Liver (tissue), 9 donors: ENCODE results near the gene MSI2. TPM values are rescaled to one million over a fixed set of nuclear protein-coding genes. Genes with fewer than 3 reads are reported as not detected.

Experiments used
- DNase-seq: peaks from one replicate; pipeline ENCODE4 v3.0.0-alpha.2; 2017; ENCODE audit warnings: low spot score
- H3K27ac ChIP-seq, 2 donors: one replicate each; pipeline ENCODE4 v1.7.0; 2013; ENCODE audit warnings: inconsistent platforms in 2 of 2, low read length in 2 of 2, control low read depth in 1 of 2, low read depth in 1 of 2, mild to moderate bottlenecking in 1 of 2
- H3K27me3 ChIP-seq, 4 donors: one replicate each; pipeline versions ENCODE4 v1.6.1 to v1.7.0; 2013; ENCODE audit warnings: low read length in 3 of 4, inconsistent platforms in 1 of 4, mild to moderate bottlenecking in 1 of 4, moderate library complexity in 1 of 4; ENCODE audit not compliant: control insufficient read depth in 4 of 4, insufficient read depth in 4 of 4
- H3K36me3 ChIP-seq, 4 donors: one replicate each; pipeline versions ENCODE4 v1.6.1 to v1.7.0; 2013; ENCODE audit warnings: low read length in 3 of 4, mild to moderate bottlenecking in 3 of 4, low read depth in 1 of 4, moderate library complexity in 1 of 4; ENCODE audit not compliant: control insufficient read depth in 4 of 4, insufficient read depth in 3 of 4
- H3K4me1 ChIP-seq, 4 donors: one replicate each; pipeline versions ENCODE4 v1.6.1 to v1.7.0; 2013; ENCODE audit warnings: low read length in 3 of 4, mild to moderate bottlenecking in 3 of 4, moderate library complexity in 1 of 4; ENCODE audit not compliant: control insufficient read depth in 4 of 4, insufficient read depth in 4 of 4
- H3K4me3 ChIP-seq, 3 donors: one replicate each; pipeline versions ENCODE4 v1.6.1 to v1.7.0; 2013; ENCODE audit warnings: low read length in 3 of 3, control low read depth in 1 of 3, low read depth in 1 of 3, mild to moderate bottlenecking in 1 of 3
- H3K9ac ChIP-seq, 2 donors: one replicate each; pipeline ENCODE4 v1.7.0; 2013; ENCODE audit warnings: low read length in 2 of 2, mild to moderate bottlenecking in 2 of 2, moderate library complexity in 2 of 2, control low read depth in 1 of 2, low read depth in 1 of 2
- H3K9me3 ChIP-seq, 4 donors: one replicate each; pipeline versions ENCODE4 v1.6.1 to v1.7.0; 2013; ENCODE audit warnings: low read length in 3 of 4; ENCODE audit not compliant: control insufficient read depth in 4 of 4
- ATF3 ChIP-seq: IDR thresholded peaks from 2 replicates; pipeline ENCODE4 v1.6.1; 2016; ENCODE audit warnings: antibody characterized with exemption
- CTCF ChIP-seq: fragments of 150-350 bp; IDR thresholded peaks from 2 replicates; pipeline ENCODE4 v1.5.1; 2017; ENCODE audit warnings: improper control_type of control experiment, low read depth, low read length; ENCODE audit not compliant: missing input control
- EGR1 ChIP-seq, 2 donors: IDR thresholded peaks; 2 replicates each; pipeline ENCODE4 v1.6.1; 2016 to 2018; ENCODE audit warnings: antibody characterized with exemption in 2 of 2, low read depth in 2 of 2
- FOXA1 ChIP-seq: IDR thresholded peaks from 2 replicates; pipeline ENCODE4 v1.6.1; 2016; ENCODE audit warnings: antibody characterized with exemption
- HNF4G ChIP-seq: IDR thresholded peaks from 2 replicates; pipeline ENCODE4 v1.6.1; 2016; ENCODE audit warnings: antibody characterized with exemption
- JUND ChIP-seq, 2 donors: IDR thresholded peaks; 2 replicates each; pipeline ENCODE4 v1.6.1; 2016; ENCODE audit warnings: antibody characterized with exemption in 2 of 2
- NR2F2 ChIP-seq: IDR thresholded peaks from 2 replicates; pipeline ENCODE4 v1.6.1; 2016; ENCODE audit warnings: antibody characterized with exemption
- REST ChIP-seq: IDR thresholded peaks from 2 replicates; pipeline ENCODE4 v1.6.1; 2016; ENCODE audit warnings: antibody characterized with exemption, mild to moderate bottlenecking
- SP1 ChIP-seq: IDR thresholded peaks from 2 replicates; pipeline ENCODE4 v1.6.1; 2018; ENCODE audit warnings: antibody characterized with exemption, mild to moderate bottlenecking
- TAF1 ChIP-seq: conservative IDR thresholded peaks from 2 replicates; pipeline ENCODE4 v1.6.1; 2016; ENCODE audit warnings: antibody characterized with exemption, mild to moderate bottlenecking
- ZBTB33 ChIP-seq: IDR thresholded peaks from 2 replicates; pipeline ENCODE4 v1.6.1; 2016; ENCODE audit warnings: antibody characterized with exemption
- WGBS: extraction: QIAGEN DNeasy Blood & Tissue Kit; methylation state at CpG from one replicate; pipeline ENCODE4 v1.1.7; 2013; 5-methylcytosine and 5-hydroxymethylcytosine counted together
- polyA plus RNA-seq, 2 donors: library from polyadenylated mRNA; stranded (reverse) in 1 of 2; unstranded in 1 of 2; fragments of 200-250 nt in 1 of 2; fragments of >200 nt in 1 of 2; fragmentation: Nextera tagmentation in 1 of 2; extraction: Ambion mirVana in 1 of 2; gene quantifications; one replicate each; pipeline versions ENCODE4 v1.2.1 to v1.2.3, GENCODE V29; 2013 to 2015
- total RNA-seq, 2 donors: library from RNA; depleted of rRNA; stranded (reverse); fragments of >200 nt; gene quantifications; one replicate each; pipeline ENCODE4 v1.2.3, GENCODE V29; 2014
- TF ChIP-seq, protein P1 (sequence below): IDR thresholded peaks from 2 replicates; pipeline ENCODE4 v1.6.1; 2016; ENCODE audit warnings: antibody characterized with exemption
- donor health status: healthy.
- donor health status: healthy.
- donor health status: healthy.
- donor health status: healthy.
- donor health status: healthy.

The MSI2 gene
- total and polyA plus RNA-seq, 4 donors, result 5.7 to 15.6 (median 9.2) TPM

GRCh38 chr17:57699751-57700219, 443.5 kb downstream of the MSI2 start (continued):
- no peak for TF ChIP-seq CTCF

DNA sequence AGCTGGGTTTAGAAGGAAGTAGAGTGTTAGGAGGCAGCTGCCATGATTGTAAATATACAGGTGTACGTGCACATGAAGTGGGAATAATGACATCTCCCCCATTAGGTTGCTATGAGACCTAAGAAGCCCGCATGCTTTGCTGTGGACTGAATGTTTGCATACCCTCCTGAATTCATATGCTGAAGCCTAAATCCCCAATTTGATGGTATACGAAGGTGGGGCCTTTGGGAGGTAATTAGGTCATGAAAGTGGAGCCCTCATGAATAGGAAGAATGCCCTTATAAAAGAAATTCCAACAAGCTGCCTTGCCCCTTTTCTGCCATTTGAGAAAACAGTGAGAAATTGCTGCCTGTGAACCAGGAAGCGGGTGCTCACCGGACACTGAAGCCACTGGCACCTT, 444.8 kb downstream of the MSI2 start:
- Histone ChIP-seq H3K4me1 (no peaks in the 10 kb centered on the region), H3K9ac (no peak overlapping the region), H3K27me3 (no peaks in the 10 kb centered on the region), H3K9me3 (no peaks in the 10 kb centered on the region), H3K36me3 (no peaks in the 10 kb centered on the region), H3K4me3 (no peak overlapping the region), H3K27ac (no peak overlapping the region)
- WGBS, result 93% methylated on average over 5 of the region's 5 CpGs
- TF ChIP-seq NR2F2, result no peak
- no peak for TF ChIP-seq REST
- no peak for DNase-seq

GRCh38 chr17:57703273-57703672, 446.9 kb downstream of the MSI2 start:
- no peaks in the 10 kb centered on the region for H3K9me3 ChIP-seq
- DNase-seq, result no peak
- no peak overlapping the region for H3K9ac ChIP-seq
- H3K27ac ChIP-seq, result no peak overlapping the region
- no peaks in the 10 kb centered on the region for H3K27me3 ChIP-seq
- H3K4me1 ChIP-seq, result peaks cover 0 to 2% (median 0%) of the 10 kb centered on the region in 4 donors
- TF ChIP-seq EGR1 (IDR thresholded peaks at IDR 0.05; ENCODE audit: low read depth in 2 of 2) (no peak), HNF4G (no peak), TAF1 (no peak), FOXA1 (no peak), ATF3 (no peak), ZBTB33 (no peak), JUND (IDR thresholded peaks at IDR 0.05) (no peak), SP1 (no peak)
- TF ChIP-seq, protein P1, sequence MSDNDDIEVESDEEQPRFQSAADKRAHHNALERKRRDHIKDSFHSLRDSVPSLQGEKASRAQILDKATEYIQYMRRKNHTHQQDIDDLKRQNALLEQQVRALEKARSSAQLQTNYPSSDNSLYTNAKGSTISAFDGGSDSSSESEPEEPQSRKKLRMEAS, result no peak
- H3K4me3 ChIP-seq, result no peak overlapping the region
- no peaks in the 10 kb centered on the region for H3K36me3 ChIP-seq
- 94% methylated on average over 1 of the region's 1 CpG for WGBS
